Measurements from ENCODE around the gene CORO1C. TPM values are rescaled to one million over a fixed set of nuclear protein-coding genes. Genes with fewer than 3 reads are reported as not detected.
"Not testable (repeated sequence)": the region's sequence is repeated elsewhere in the genome, so short reads cannot be mapped to it uniquely, and the experiment has no call there.

CORO1C gene
- total and polyA plus RNA-seq, 2 experiments from 2014 or later, result 170 to 403 TPM

DNA sequence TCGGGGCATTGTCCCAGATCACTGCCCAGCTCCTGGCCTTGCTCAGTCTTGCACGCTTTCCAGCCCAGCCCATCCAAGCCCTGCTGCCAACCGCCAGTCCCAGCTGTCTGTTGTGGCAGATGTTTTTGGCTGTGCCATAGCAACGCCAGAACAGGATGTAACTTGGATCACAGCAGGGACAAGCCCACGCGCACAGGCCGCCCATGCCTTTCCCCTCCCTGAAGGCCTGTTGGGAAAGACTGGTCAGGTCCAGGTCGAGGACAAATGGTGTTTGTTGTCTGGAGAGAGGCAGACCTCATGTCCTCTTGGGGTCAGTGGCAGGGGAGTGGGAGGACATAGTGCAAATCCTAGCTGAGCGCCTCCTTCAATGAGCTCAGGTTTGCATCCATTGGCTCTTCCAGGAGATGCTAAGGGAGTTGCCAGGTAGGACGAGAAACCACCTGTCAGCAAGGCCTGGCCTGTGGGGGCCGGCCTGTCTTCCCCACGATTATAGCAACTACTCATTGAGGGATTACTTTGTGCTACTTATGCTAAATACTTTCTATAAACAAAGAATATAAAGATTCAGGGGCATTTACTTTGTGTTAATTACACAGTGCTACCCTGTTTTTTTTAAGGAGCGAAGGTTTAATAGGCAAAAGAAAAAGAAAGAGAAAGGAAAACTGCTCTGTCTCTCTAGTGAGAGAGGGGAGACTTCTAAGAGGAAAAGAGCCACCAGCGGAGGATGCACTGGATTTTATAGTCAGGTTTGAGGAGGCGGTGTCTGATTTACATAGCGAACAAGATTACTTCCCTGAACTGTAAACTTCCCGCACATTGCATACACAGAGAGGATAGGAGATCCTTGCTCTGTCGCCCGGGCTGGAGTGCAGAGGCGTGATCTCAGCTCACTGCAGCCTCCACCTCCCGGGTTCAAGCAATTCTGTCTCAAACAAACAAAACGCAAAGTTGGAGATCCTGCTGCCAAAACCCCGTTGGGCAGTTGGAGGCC is 42.8 kb upstream of the CORO1C start:
- no peak overlapping the region for H3K9ac ChIP-seq
- no peaks in the 10 kb centered on the region for H3K27me3 ChIP-seq (replicated peaks; ENCODE audit: insufficient read depth)
- in situ Hi-C loops (cut with MboI), result no loop called here
- peak; percentile 85 for DNase-seq
- no peaks in the 10 kb centered on the region for H4K20me1 ChIP-seq (ENCODE audit: insufficient read depth)
- no peak overlapping the region for H3K4me2 ChIP-seq (ENCODE audit: unreplicated experiment)
- TF ChIP-seq EZH2phosphoT487 (IDR thresholded peaks at IDR 0.05; ENCODE audit: insufficient read depth, low read depth), result no peak
- TF ChIP-seq EZH2 (IDR thresholded peaks at IDR 0.05; ENCODE audit: insufficient read depth, poor library complexity, severe bottlenecking), result no peak
- WGBS, 2 experiments (ENCODE audit: low coverage in 1 of 2, low lambda C conversion rate in 2 of 2, missing lambda C conversion rate in 2 of 2), result 61 to 62% methylated on average over 21 to 23 of the region's 23 CpGs
- no peaks in the 10 kb centered on the region for H3K9me2 ChIP-seq (ENCODE audit: insufficient read depth)
- H3K36me3 ChIP-seq (ENCODE audit: low read depth), result no peaks in the 10 kb centered on the region
- H3K27ac ChIP-seq, result no peak overlapping the region
- no peak overlapping the region for H3K4me3 ChIP-seq
- no peak overlapping the region for H2AFZ ChIP-seq
- H3K79me2 ChIP-seq (ENCODE audit: insufficient read depth), result no peaks in the 10 kb centered on the region
- peaks cover 5% of the 10 kb centered on the region; the same call in 1 of the 2 replicates for H3F3A ChIP-seq (ENCODE audit: insufficient read depth)
- H3K9me3 ChIP-seq (ENCODE audit: low read depth), result no peaks in the 10 kb centered on the region
- H3K4me1 ChIP-seq (ENCODE audit: insufficient read depth), result peaks cover 4% of the 10 kb centered on the region; the same call in 1 of the 2 replicates

DNA sequence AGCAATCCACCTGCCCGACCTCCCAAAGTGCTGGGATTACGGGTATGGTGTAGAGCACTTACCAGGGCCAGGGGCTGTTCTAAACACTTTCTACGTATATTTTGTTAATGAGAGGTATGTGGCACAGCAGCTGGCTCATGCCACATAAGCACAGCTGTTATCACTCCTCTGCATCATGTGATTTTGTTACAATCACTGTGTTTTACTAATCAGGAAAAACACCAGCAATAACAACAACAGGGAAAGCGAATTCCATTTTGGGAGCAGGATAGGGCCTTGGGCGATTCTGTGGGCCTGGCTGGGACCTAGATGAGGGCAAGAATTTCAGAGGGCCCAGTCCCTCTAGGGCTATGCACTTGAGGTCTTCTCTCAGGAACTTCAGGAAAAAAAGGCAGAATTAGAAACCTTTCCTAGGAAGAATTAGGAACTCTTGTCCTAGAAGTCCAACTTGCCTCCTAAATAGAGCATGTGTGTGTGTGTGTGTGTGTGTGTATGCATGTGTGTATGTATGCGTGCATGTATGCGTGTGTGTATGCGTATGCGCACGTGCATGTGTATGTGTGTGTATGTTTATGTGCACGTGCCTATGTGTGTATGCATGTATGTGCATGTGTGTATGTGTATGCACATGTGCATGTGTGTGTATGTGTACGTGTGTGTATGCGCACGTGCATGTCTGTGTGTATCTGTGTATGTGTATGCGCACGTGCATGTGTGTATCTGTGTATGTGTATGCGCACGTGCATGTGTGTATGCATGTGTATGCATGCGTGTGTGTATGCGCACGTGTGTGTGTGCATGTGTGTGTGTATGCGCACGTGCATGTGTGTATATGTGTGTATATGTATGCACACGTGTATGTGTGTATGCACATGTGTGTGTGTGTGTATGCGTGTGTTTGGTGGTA is 41.8 kb upstream of the CORO1C start:
- Histone ChIP-seq H3K4me2 (ENCODE audit: unreplicated experiment) (no peak overlapping the region), H2AFZ (no peak overlapping the region), H3K4me3 (no peak overlapping the region), H3K79me2 (ENCODE audit: insufficient read depth) (no peaks in the 10 kb centered on the region), H3K27me3 (replicated peaks; ENCODE audit: insufficient read depth) (no peaks in the 10 kb centered on the region), H3K9me3 (ENCODE audit: low read depth) (no peaks in the 10 kb centered on the region), H3K36me3 (ENCODE audit: low read depth) (no peaks in the 10 kb centered on the region), H3K27ac (no peak overlapping the region), H3K4me1 (ENCODE audit: insufficient read depth) (peaks cover 4% of the 10 kb centered on the region; the same call in 1 of the 2 replicates), H3K9me2 (ENCODE audit: insufficient read depth) (no peaks in the 10 kb centered on the region), H3F3A (ENCODE audit: insufficient read depth) (no peaks in the 10 kb centered on the region), H3K9ac (no peak overlapping the region), H4K20me1 (ENCODE audit: insufficient read depth) (no peaks in the 10 kb centered on the region)
- TF ChIP-seq EZH2phosphoT487 (IDR thresholded peaks at IDR 0.05; ENCODE audit: insufficient read depth, low read depth) (no peak), EZH2 (IDR thresholded peaks at IDR 0.05; ENCODE audit: insufficient read depth, poor library complexity, severe bottlenecking) (no peak)
- in situ Hi-C loops (cut with MboI), result no loop called here
- no peak for DNase-seq
- 78 to 82% methylated on average over 17 to 25 of the region's 25 CpGs for WGBS, 2 experiments (ENCODE audit: low coverage in 1 of 2, low lambda C conversion rate in 2 of 2, missing lambda C conversion rate in 2 of 2)

DNA sequence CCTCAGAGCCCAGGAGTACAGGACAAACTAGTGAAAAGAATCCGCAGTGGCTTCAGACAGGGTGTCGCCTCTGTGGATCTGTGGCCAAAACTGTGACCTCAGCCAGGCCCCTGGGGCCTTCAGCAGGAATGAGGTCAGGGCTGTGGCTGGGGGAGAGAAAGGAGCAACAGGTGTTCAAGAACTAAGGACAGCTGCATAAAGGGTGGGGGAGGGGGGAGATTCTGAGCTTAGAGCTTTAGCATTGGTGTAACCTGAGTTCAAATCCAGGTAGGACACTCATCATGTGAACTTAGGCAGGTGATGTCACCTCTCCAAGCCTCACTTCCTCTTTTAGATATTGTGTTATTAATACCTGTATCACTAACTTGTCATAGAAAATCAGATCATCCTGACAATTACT is 40.9 kb upstream of the CORO1C start:
- in situ Hi-C loops (cut with MboI), result no loop called here
- no peak overlapping the region for H3K9ac ChIP-seq
- no peaks in the 10 kb centered on the region for H4K20me1 ChIP-seq (ENCODE audit: insufficient read depth)
- no peak overlapping the region for H3K4me2 ChIP-seq (ENCODE audit: unreplicated experiment)
- H3K27ac ChIP-seq, result no peak overlapping the region
- H3K4me1 ChIP-seq (ENCODE audit: insufficient read depth), result peaks cover 4% of the 10 kb centered on the region; the same call in 1 of the 2 replicates
- no peak overlapping the region for H3K4me3 ChIP-seq
- no peaks in the 10 kb centered on the region for H3K27me3 ChIP-seq (replicated peaks; ENCODE audit: insufficient read depth)
- no peaks in the 10 kb centered on the region for H3K9me3 ChIP-seq (ENCODE audit: low read depth)
- H3F3A ChIP-seq (ENCODE audit: insufficient read depth), result no peaks in the 10 kb centered on the region
- WGBS, 2 experiments (ENCODE audit: low coverage in 1 of 2, low lambda C conversion rate in 2 of 2, missing lambda C conversion rate in 2 of 2), result 53 to 54% methylated on average over 2 of the region's 2 CpGs
- no peaks in the 10 kb centered on the region for H3K36me3 ChIP-seq (ENCODE audit: low read depth)
- no peaks in the 10 kb centered on the region for H3K9me2 ChIP-seq (ENCODE audit: insufficient read depth)
- no peak overlapping the region for H2AFZ ChIP-seq
- DNase-seq, result peak; percentile 22
- TF ChIP-seq EZH2 (IDR thresholded peaks at IDR 0.05; ENCODE audit: insufficient read depth, poor library complexity, severe bottlenecking) (no peak), EZH2phosphoT487 (IDR thresholded peaks at IDR 0.05; ENCODE audit: insufficient read depth, low read depth) (no peak)
- H3K79me2 ChIP-seq (ENCODE audit: insufficient read depth), result no peaks in the 10 kb centered on the region

DNA sequence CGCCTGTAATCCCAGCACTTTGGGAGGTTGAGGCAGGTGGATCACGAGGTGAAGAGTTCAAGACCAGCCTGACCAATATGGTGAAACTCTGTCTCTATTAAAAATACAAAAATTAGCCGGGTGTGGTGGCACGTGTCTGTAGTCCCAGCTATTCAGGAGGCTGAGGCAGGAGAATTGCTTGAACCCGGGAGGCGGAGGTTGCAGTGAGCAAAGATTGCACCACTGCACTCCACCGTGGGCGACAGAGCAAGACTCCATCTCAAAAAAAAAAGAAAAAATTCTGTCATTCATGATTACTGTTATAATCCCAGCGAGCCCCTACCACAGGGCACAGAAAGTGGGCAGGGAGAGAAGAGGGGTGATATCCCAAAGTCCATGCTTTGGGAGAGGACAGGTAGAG is 40.5 kb upstream of the CORO1C start:
- H3K27ac ChIP-seq; H3F3A ChIP-seq (ENCODE audit: insufficient read depth); DNase-seq; H3K4me1 ChIP-seq (ENCODE audit: insufficient read depth); H3K9me2 ChIP-seq (ENCODE audit: insufficient read depth); H3K27me3 ChIP-seq (replicated peaks; ENCODE audit: insufficient read depth); H3K4me2 ChIP-seq (ENCODE audit: unreplicated experiment); H4K20me1 ChIP-seq (ENCODE audit: insufficient read depth); H3K36me3 ChIP-seq (ENCODE audit: low read depth); H3K9me3 ChIP-seq (ENCODE audit: low read depth); H3K79me2 ChIP-seq (ENCODE audit: insufficient read depth); H3K4me3 ChIP-seq; H3K9ac ChIP-seq; H2AFZ ChIP-seq; in situ Hi-C loops (cut with MboI): not testable (repeated sequence)
- WGBS, 2 experiments (ENCODE audit: low coverage in 1 of 2, low lambda C conversion rate in 2 of 2, missing lambda C conversion rate in 2 of 2), result 67 to 68% methylated on average over 9 of the region's 9 CpGs
